ENCODE data around the gene PLEKHH1. TPM values are rescaled to one million over a fixed set of nuclear protein-coding genes. Genes with fewer than 3 reads are reported as not detected.

PLEKHH1 gene
- total RNA-seq, 1 donor from 2014 or later, result 0.20 TPM

DNA sequence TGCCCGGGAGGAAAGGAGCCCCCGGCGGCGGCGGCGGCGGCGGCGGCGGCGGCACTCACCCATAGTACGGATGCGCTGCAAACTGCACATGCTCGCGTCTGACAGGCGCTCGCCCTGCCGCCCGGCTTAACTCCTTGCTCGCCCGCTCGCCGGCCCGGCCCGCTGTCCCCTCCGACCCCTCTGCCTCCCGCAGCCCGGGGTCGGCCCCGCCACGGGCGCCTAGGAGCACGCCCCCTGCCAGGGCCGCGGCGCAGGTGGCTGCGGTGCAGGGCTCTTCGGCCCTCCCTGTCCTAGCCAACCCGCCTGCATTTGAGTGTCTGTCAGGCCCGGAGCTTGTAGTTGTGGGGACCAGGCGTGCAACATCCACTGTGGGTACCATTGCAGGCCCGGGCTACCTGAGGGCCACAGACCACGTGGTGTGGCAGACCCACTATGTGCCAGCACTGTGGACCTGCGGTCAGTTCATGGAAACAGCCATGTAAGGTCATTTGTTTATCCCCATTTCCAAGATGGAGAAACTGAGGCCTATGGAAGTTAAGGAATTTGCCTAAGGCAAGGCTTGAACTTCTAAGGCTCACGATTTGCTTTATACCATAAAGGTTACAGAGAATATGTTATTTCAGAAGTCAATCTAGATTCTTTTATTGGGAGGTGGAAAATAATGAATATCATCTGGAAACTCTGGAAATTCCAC, 17.6 kb upstream of the PLEKHH1 start:
- no peak overlapping the region for H3K27ac Mint-ChIP-seq
- POLR2A ChIA-PET, result interaction anchor here (1.5 to 2.7 kb wide), 2 partner anchors 18 to 28 kb away, joined by 4 to 11 read pairs; partner anchors contain the start of gene TMEM229B
- CTCF ChIA-PET, result interaction anchor here (1.0 to 3.1 kb wide), 3 partner anchors 27 to 88 kb away, joined by 3 to 11 read pairs (median 10); partner anchors contain the start of gene TMEM229B
- ATAC-seq (ENCODE audit: low read depth) (peak; percentile 69), DNase-seq (peak; percentile 48)
- H3K4me1 Mint-ChIP-seq, result peaks cover 41% of the 10 kb centered on the region
- TF ChIP-seq, protein P1, sequence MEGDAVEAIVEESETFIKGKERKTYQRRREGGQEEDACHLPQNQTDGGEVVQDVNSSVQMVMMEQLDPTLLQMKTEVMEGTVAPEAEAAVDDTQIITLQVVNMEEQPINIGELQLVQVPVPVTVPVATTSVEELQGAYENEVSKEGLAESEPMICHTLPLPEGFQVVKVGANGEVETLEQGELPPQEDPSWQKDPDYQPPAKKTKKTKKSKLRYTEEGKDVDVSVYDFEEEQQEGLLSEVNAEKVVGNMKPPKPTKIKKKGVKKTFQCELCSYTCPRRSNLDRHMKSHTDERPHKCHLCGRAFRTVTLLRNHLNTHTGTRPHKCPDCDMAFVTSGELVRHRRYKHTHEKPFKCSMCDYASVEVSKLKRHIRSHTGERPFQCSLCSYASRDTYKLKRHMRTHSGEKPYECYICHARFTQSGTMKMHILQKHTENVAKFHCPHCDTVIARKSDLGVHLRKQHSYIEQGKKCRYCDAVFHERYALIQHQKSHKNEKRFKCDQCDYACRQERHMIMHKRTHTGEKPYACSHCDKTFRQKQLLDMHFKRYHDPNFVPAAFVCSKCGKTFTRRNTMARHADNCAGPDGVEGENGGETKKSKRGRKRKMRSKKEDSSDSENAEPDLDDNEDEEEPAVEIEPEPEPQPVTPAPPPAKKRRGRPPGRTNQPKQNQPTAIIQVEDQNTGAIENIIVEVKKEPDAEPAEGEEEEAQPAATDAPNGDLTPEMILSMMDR (IDR thresholded peaks at IDR 0.05), result no peak
- H3K27me3 Mint-ChIP-seq, result no peaks in the 10 kb centered on the region
- H3K9me3 Mint-ChIP-seq, result no peaks in the 10 kb centered on the region
- intact Hi-C loops (cut with micrococcal nuclease), result loop anchor here (1.0 kb wide), 2 partner anchors 22 to 27 kb away; partner anchors contain the start of gene TMEM229B
- no peaks in the 10 kb centered on the region for H3K36me3 Mint-ChIP-seq (ENCODE audit: low read depth)
- peak overlapping the region; percentile 88 for H3K4me3 Mint-ChIP-seq

DNA sequence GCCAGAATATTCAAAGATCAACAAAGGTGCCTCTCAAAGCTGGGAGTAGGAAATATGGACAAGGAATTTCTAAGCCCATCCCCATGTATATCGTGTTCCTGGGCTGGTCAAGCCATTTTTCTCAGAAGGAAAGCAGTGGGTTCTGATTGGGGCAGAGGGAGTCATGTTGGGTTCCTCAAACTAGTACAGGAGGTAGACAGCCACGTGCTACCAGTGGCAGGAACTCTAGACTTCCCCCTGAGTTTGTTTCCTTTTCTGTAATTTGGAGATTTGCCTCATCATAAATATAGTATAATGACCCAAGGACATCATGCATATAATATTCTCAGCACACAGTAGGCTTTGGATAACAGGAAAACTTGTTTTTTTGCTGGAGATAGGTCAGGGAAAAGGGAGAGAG, 16.4 kb upstream of the PLEKHH1 start:
- Mint-ChIP-seq H3K4me3 (peak overlapping the region; percentile 52), H3K9me3 (no peaks in the 10 kb centered on the region), H3K27me3 (peaks cover 7% of the 10 kb centered on the region), H3K27ac (peak overlapping the region; percentile 30), H3K4me1 (peaks cover 41% of the 10 kb centered on the region), H3K36me3 (ENCODE audit: low read depth) (no peaks in the 10 kb centered on the region)
- no peak for DNase-seq
- CTCF ChIA-PET, result interaction anchor here (1.0 to 1.1 kb wide), 2 partner anchors 55 to 89 kb away, joined by 3 to 4 read pairs; no protein-coding TSS in a partner anchor
- no peak for ATAC-seq (ENCODE audit: low read depth)
- POLR2A ChIA-PET, result interaction anchor here (2.7 kb wide), 1 partner anchor 29 kb away, joined by 11 read pairs; the partner anchor contains the start of gene TMEM229B
- TF ChIP-seq, protein P1 (IDR thresholded peaks at IDR 0.05), result no peak
- intact Hi-C loops (cut with micrococcal nuclease), result no loop called here

DNA sequence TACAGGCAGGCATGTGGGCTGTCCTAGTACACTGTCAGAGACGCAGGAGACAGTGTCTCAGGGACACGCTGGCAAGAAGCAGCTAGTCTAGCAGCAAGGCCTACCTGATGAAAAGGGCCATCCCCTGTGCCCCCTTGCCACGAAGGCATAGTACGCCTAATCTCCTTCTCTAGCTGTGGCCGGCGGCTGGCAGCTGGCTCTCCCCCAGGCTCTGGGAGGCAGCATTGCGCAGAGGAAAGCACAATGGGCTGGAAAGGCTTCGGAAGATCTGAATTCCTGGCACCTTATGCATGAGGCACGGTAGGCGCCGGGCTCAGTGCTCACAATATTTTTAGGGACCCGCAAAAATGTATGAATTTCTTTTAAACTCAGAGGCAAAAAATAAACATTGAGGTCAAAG, 16.0 kb upstream of the PLEKHH1 start:
- H3K9me3 Mint-ChIP-seq, result no peaks in the 10 kb centered on the region
- TF ChIP-seq, protein P1 (IDR thresholded peaks at IDR 0.05), result no peak
- POLR2A ChIA-PET, result interaction anchor here (2.7 kb wide), 1 partner anchor 29 kb away, joined by 11 read pairs; the partner anchor contains the start of gene TMEM229B
- H3K4me3 Mint-ChIP-seq, result no peak overlapping the region
- peaks cover 8% of the 10 kb centered on the region for H3K27me3 Mint-ChIP-seq
- CTCF ChIA-PET, result interaction anchor here (0.7 to 1.1 kb wide), 3 partner anchors 10 to 89 kb away, joined by 3 to 4 read pairs (median 4); no protein-coding TSS in a partner anchor
- ATAC-seq (ENCODE audit: low read depth), result no peak
- no peaks in the 10 kb centered on the region for H3K36me3 Mint-ChIP-seq (ENCODE audit: low read depth)
- no peak for DNase-seq
- H3K27ac Mint-ChIP-seq, result no peak overlapping the region
- peaks cover 41% of the 10 kb centered on the region for H3K4me1 Mint-ChIP-seq
- intact Hi-C loops (cut with micrococcal nuclease), result no loop called here

DNA sequence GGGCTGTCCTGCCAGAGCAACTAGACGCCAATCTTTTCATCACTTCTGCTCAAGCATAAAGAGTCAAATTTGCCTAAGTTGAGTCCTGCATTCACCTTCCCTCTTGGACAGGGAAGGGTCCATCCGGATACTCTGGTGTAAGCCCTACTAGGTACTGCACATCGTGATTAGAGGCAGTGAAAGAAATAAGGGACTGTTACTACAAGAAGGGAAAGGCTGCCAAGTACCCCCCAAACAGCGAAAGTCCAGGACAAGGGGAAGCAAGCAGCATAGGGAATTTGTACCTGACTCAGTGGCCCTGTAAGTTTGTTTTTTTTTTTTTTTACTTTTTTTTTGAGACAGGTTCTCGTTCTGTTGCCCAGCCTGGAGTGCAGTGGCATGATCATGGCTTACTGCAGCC, 13.7 kb upstream of the PLEKHH1 start:
- Mint-ChIP-seq H3K36me3 (ENCODE audit: low read depth) (no peaks in the 10 kb centered on the region), H3K27me3 (peaks cover 26% of the 10 kb centered on the region), H3K27ac (no peak overlapping the region), H3K9me3 (no peaks in the 10 kb centered on the region), H3K4me1 (peaks cover 21% of the 10 kb centered on the region), H3K4me3 (no peak overlapping the region)
- ATAC-seq (ENCODE audit: low read depth) (no peak), DNase-seq (no peak)
- TF ChIP-seq, protein P1 (IDR thresholded peaks at IDR 0.05), result no peak
- ChIA-PET CTCF (no interaction called here), POLR2A (no interaction called here)
- intact Hi-C loops (cut with micrococcal nuclease), result loop anchor here (1.0 kb wide), 1 partner anchor 9 kb away; no protein-coding TSS in a partner anchor

DNA sequence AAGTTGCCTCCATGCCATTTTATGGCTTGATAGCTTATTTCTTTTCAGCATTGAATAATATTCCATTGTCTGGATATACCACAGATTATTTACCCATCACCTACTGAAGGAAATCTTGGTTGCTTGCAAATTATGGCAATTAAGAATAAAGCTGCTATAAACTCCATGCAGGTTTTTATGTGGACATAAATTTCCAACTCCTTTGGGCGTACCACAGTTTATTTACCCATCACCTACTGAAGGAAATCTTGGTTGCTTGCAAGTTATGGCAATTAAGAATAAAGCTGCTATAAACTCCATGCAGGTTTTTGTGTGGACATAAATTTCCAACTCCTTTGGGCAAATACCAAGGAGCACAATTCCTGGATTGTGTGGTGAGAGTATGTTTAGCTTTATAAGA, 12.6 kb upstream of the PLEKHH1 start:
- H3K9me3 Mint-ChIP-seq, result no peaks in the 10 kb centered on the region
- CTCF ChIA-PET, result interaction anchor here (0.8 kb wide), 1 partner anchor 51 kb away, joined by 4 read pairs; no protein-coding TSS in a partner anchor
- intact Hi-C loops (cut with micrococcal nuclease), result no loop called here
- no peak for ATAC-seq (ENCODE audit: low read depth)
- TF ChIP-seq, protein P1 (IDR thresholded peaks at IDR 0.05), result no peak
- peaks cover 17% of the 10 kb centered on the region for H3K4me1 Mint-ChIP-seq
- H3K4me3 Mint-ChIP-seq, result no peak overlapping the region
- H3K27me3 Mint-ChIP-seq, result peaks cover 33% of the 10 kb centered on the region
- POLR2A ChIA-PET, result no interaction called here
- H3K27ac Mint-ChIP-seq, result no peak overlapping the region
- DNase-seq, result no peak
- no peaks in the 10 kb centered on the region for H3K36me3 Mint-ChIP-seq (ENCODE audit: low read depth)
